Mucosa of rectum (tissue), 2 donors: Measurements from ENCODE around the gene SPATA17.

Source experiments
- H3K27ac ChIP-seq, 2 donors: one replicate each; pipeline ENCODE4 v1.7.0; 2013; ENCODE audit warnings: inconsistent platforms in 2 of 2, low read depth in 2 of 2, low read length in 2 of 2
- H3K27me3 ChIP-seq, 2 donors: one replicate each; pipeline ENCODE4 v1.7.0; 2013; ENCODE audit warnings: low read length in 2 of 2; ENCODE audit not compliant: control insufficient read depth in 2 of 2, insufficient read depth in 2 of 2
- H3K36me3 ChIP-seq, 2 donors: one replicate each; pipeline ENCODE4 v1.7.0; 2013; ENCODE audit warnings: low read length in 2 of 2; ENCODE audit not compliant: control insufficient read depth in 2 of 2, insufficient read depth in 2 of 2
- H3K4me1 ChIP-seq, 2 donors: one replicate each; pipeline ENCODE4 v1.7.0; 2013; ENCODE audit warnings: low read length in 2 of 2, mild to moderate bottlenecking in 1 of 2; ENCODE audit not compliant: control insufficient read depth in 2 of 2, insufficient read depth in 2 of 2
- H3K4me3 ChIP-seq, 2 donors: one replicate each; pipeline ENCODE4 v1.7.0; 2013; ENCODE audit warnings: low read length in 2 of 2
- H3K9ac ChIP-seq, 2 donors: one replicate each; pipeline ENCODE4 v1.7.0; 2013; ENCODE audit warnings: low read length in 2 of 2, low read depth in 1 of 2, mild to moderate bottlenecking in 1 of 2
- H3K9me3 ChIP-seq, 2 donors: one replicate each; pipeline ENCODE4 v1.7.0; 2013; ENCODE audit warnings: low read length in 2 of 2; ENCODE audit not compliant: control insufficient read depth in 2 of 2
- donor health status: healthy.
- donor health status: Normal muscosa, but diverticular disease.

Gene SPATA17

GRCh38 chr1:217721692-217722091 lies 90.5 kb downstream of the SPATA17 start:
- Histone ChIP-seq H3K36me3 (no peaks in the 10 kb centered on the region), H3K4me3 (no peak overlapping the region), H3K9ac (no peak overlapping the region), H3K4me1 (no peaks in the 10 kb centered on the region), H3K27me3 (no peaks in the 10 kb centered on the region), H3K9me3 (no peaks in the 10 kb centered on the region), H3K27ac (no peak overlapping the region)

DNA sequence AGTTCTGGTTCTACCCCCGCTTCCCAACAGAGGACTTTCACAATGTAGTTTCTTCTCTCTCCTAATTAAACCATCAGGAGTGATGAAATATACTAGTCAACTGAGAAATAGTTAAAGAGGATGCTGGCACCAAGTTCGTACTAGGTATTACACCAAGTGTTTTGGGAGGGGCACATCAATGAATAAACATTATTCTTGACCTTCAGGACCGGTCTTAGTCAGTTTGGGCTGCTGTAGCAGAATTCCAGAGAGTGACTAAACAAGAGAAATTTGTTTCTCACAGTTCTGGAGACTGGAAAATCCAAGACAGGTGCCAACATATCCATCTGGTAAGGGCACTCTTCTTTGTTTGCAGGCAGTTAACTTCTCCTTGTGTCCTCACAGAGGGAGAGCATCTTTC lies 103.8 kb downstream of the SPATA17 start:
- H3K4me3 ChIP-seq, result no peak overlapping the region
- no peak overlapping the region for H3K27ac ChIP-seq
- H3K9me3 ChIP-seq, result no peaks in the 10 kb centered on the region
- peaks cover 0 to 2% of the 10 kb centered on the region in 2 donors for H3K4me1 ChIP-seq
- no peak overlapping the region for H3K9ac ChIP-seq
- no peaks in the 10 kb centered on the region for H3K27me3 ChIP-seq
- no peaks in the 10 kb centered on the region for H3K36me3 ChIP-seq

- H3K9ac ChIP-seq, result no peak overlapping the region
- no peak overlapping the region for H3K27ac ChIP-seq
- H3K9me3 ChIP-seq, result no peaks in the 10 kb centered on the region
- no peaks in the 10 kb centered on the region for H3K36me3 ChIP-seq
- H3K4me3 ChIP-seq, result no peak overlapping the region
- H3K27me3 ChIP-seq, result no peaks in the 10 kb centered on the region
- H3K4me1 ChIP-seq, result no peaks in the 10 kb centered on the region
These were observed 116.1 kb downstream of the SPATA17 start for GRCh38 chr1:217747156-217747769.

DNA sequence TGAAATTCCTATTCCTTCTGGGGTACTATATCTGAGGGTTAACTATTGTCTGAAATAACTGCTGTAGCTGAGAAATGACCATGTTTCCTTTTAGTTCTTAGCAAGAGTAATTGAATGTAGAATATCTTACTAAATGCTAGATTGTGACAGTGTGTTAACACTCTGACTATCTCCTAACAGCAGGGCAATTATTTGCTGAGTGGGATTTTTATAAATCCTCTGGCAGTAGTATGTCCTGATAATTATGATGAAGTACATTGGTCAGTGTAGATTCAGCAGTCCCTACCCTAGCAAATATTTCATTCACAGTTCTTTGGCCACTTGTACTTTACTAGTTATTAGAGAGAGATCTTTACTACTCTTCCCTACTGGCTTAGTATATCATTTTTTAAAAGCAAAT lies 138.6 kb downstream of the SPATA17 start:
- H3K9me3 ChIP-seq, result no peaks in the 10 kb centered on the region
- H3K27me3 ChIP-seq, result no peaks in the 10 kb centered on the region
- no peak overlapping the region for H3K9ac ChIP-seq
- H3K27ac ChIP-seq, result no peak overlapping the region
- H3K4me3 ChIP-seq, result no peak overlapping the region
- H3K4me1 ChIP-seq, result no peaks in the 10 kb centered on the region
- H3K36me3 ChIP-seq, result no peaks in the 10 kb centered on the region

DNA sequence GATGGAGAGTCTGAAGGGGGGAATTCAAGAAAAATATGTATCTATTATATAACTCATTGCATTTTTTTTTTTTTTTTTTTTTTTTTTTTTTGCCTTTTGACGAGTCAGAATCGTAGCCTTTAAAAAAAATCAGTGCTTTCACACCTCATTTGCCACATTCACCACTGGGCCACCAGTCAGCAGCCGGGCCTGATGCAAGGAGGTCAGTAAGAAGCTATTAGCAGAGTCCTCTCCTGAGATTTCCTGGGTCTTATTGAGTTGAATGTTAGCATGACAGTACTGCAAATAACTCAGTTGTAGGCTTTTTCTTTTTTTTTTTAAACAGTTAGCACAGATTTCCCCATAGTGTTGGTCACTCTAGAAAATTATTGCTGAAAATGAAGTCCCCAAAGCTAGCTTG lies 139.8 kb downstream of the SPATA17 start:
- Histone ChIP-seq H3K27me3 (no peaks in the 10 kb centered on the region), H3K9ac (no peak overlapping the region), H3K9me3 (no peaks in the 10 kb centered on the region)

DNA sequence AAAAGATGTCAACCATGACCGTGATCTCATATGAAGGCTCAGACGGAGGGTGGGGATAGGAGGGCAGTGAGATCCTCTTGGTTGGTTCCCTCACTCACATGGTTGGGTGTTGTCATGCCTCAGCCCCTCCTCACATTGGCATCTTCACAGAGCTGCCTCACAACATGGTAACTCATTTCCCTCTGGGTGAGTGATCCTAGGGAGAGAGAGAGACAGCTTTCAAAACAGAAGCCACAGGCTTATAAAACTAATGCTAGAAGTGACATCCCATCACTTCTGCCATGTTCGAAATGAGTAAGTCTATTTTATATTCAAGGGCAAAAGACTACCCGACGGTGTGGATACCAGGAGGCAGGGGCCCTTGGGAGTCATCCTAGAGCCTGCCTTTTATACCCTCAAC lies 145.5 kb downstream of the SPATA17 start:
- no peaks in the 10 kb centered on the region for H3K9me3 ChIP-seq
- H3K27me3 ChIP-seq, result no peaks in the 10 kb centered on the region
- no peaks in the 10 kb centered on the region for H3K36me3 ChIP-seq

More for the DNA sequence above, 139.8 kb downstream of the SPATA17 start:
- H3K4me1 ChIP-seq, result no peaks in the 10 kb centered on the region
- H3K27ac ChIP-seq, result no peak overlapping the region
- no peaks in the 10 kb centered on the region for H3K36me3 ChIP-seq
- H3K4me3 ChIP-seq, result no peak overlapping the region

GRCh38 chr1:217781056-217781455 lies 149.9 kb downstream of the SPATA17 start:
- no peaks in the 10 kb centered on the region for H3K36me3 ChIP-seq
- no peaks in the 10 kb centered on the region for H3K27me3 ChIP-seq
- H3K4me1 ChIP-seq, result no peaks in the 10 kb centered on the region
- no peak overlapping the region for H3K27ac ChIP-seq
- H3K4me3 ChIP-seq, result no peak overlapping the region
- H3K9me3 ChIP-seq, result no peaks in the 10 kb centered on the region
- H3K9ac ChIP-seq, result no peak overlapping the region

More for the DNA sequence above, 145.5 kb downstream of the SPATA17 start:
- Histone ChIP-seq H3K27ac (no peak overlapping the region), H3K9ac (no peak overlapping the region), H3K4me1 (no peaks in the 10 kb centered on the region), H3K4me3 (no peak overlapping the region)

DNA sequence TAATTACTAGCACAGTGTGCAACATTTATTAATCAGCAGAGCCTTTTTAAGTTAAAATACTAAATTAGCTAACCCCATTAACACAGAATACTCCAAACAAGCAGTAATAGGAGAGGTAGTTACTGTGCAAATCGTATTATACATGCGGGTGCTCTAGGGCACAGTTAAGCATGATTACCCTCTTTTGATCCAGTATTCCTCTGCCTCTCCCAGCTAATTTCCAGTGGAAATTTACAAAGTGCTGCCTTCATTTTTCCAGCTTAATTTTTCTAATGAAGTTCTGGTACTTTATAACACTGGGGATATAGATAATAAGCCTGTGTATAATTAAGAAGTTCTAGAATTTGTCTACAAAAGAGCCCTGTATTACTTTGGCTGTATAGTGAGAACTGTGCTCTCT lies 159.9 kb downstream of the SPATA17 start:
- Histone ChIP-seq H3K36me3 (no peaks in the 10 kb centered on the region), H3K9me3 (no peaks in the 10 kb centered on the region), H3K9ac (no peak overlapping the region), H3K27me3 (no peaks in the 10 kb centered on the region), H3K27ac (no peak overlapping the region), H3K4me3 (no peak overlapping the region), H3K4me1 (no peaks in the 10 kb centered on the region)

DNA sequence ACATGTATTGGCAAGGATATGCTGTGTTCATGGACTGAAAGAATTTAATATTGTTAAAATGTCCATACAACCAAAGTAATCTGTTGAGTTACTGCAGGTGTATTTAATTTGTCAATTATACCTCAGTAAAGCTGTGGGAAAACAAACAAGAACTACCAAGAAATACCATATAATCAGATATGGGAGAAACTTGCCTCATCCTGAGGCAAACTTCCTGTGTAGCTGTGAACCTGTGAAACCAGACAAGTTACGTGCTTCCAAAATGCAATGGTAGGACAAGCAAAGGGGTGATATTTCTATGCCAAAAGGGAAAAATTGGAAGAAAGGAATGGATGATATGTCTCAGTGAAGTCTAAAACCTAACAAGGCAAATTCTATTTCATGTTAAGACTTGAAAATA lies 174.6 kb downstream of the SPATA17 start:
- Histone ChIP-seq H3K4me1 (no peaks in the 10 kb centered on the region), H3K4me3 (no peak overlapping the region), H3K27me3 (no peaks in the 10 kb centered on the region), H3K9ac (no peak overlapping the region), H3K27ac (no peak overlapping the region), H3K9me3 (no peaks in the 10 kb centered on the region), H3K36me3 (no peaks in the 10 kb centered on the region)

GRCh38 chr1:217812175-217812574 lies 181.0 kb downstream of the SPATA17 start:
- no peaks in the 10 kb centered on the region for H3K36me3 ChIP-seq
- H3K9ac ChIP-seq, result no peak overlapping the region
- H3K4me3 ChIP-seq, result no peak overlapping the region
- no peaks in the 10 kb centered on the region for H3K27me3 ChIP-seq
- no peaks in the 10 kb centered on the region for H3K9me3 ChIP-seq
- H3K4me1 ChIP-seq, result no peaks in the 10 kb centered on the region
- no peak overlapping the region for H3K27ac ChIP-seq

GRCh38 chr1:217813031-217813430 lies 181.9 kb downstream of the SPATA17 start:
- no peak overlapping the region for H3K27ac ChIP-seq
- no peaks in the 10 kb centered on the region for H3K9me3 ChIP-seq
- no peaks in the 10 kb centered on the region for H3K4me1 ChIP-seq
- H3K27me3 ChIP-seq, result no peaks in the 10 kb centered on the region
- H3K9ac ChIP-seq, result no peak overlapping the region
- no peak overlapping the region for H3K4me3 ChIP-seq
- H3K36me3 ChIP-seq, result no peaks in the 10 kb centered on the region
